ENCODE data around the gene ARPC5L.

DNA sequence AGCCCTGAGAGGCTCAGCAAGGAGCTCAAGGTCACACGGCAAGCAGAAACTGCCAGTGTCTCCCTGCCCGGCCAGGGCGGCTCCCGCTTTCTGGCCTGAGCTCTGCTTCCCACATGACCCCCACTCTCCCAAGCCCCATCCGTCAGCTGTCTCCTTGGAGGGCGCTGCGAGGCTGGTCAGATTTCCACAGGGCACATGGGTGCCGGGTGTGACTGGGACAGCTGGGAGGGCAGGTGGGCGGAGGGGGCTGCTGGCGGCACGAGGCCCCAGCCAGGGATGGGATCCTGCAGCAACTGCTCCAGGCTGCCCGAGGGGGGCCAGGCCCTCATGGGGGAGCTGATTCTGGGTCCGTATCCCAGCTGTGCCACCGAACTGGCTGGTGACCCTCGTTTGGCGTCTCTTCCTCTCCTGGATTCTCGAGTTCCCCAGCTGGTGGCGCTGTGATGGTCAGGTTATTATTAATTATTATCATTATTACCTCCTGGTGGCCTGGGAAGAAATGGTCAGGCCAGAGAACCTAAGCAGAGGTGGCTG is 21.6 kb upstream of the ARPC5L start:
- TF ChIP-seq, protein P1, sequence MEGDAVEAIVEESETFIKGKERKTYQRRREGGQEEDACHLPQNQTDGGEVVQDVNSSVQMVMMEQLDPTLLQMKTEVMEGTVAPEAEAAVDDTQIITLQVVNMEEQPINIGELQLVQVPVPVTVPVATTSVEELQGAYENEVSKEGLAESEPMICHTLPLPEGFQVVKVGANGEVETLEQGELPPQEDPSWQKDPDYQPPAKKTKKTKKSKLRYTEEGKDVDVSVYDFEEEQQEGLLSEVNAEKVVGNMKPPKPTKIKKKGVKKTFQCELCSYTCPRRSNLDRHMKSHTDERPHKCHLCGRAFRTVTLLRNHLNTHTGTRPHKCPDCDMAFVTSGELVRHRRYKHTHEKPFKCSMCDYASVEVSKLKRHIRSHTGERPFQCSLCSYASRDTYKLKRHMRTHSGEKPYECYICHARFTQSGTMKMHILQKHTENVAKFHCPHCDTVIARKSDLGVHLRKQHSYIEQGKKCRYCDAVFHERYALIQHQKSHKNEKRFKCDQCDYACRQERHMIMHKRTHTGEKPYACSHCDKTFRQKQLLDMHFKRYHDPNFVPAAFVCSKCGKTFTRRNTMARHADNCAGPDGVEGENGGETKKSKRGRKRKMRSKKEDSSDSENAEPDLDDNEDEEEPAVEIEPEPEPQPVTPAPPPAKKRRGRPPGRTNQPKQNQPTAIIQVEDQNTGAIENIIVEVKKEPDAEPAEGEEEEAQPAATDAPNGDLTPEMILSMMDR (conservative IDR thresholded peaks at IDR 0.05): peak; percentile 50; the same call in 1 of the 2 replicates
- no peak for TF ChIP-seq EZH2 (IDR thresholded peaks at IDR 0.05; ENCODE audit: low read depth)

Data from PC-9 (cell line).